Hematopoietic multipotent progenitor cell treated with erythropoietin and hydrocortisone succinate and interleukin-3 and kit ligand, for 15 days (in vitro differentiated cells): ENCODE measurements around the gene TMEM203.
A peak's percentile ranks its signal among the peaks of the same experiment; 100 is the strongest.

Experiments
- DNase-seq: peaks from one replicate; pipeline ENCODE4 v3.0.0-alpha.2; 2015; ENCODE audit warnings: low spot score

The TMEM203 gene

DNA sequence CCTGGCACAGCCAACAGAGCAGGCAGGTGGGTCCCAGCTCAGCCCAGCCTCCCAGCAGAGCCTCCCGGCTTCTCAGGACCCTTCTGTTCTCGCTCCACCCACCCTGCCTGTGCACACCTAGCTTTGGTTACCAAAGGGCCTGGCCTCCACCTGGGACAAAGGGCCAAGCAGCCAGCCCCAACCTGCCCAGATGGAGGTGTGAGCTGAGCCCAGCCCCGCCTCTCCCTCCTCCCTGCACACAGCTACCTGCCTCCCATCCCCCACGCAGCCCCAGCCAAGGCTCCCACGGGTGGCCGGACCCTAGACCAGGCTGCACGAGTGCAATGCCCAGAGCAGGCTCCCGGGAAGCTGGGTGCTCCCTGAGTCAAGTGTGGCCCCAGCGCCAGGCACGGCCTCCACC, 10.5 kb downstream of the TMEM203 start:
- DNase-seq = no peak

DNA sequence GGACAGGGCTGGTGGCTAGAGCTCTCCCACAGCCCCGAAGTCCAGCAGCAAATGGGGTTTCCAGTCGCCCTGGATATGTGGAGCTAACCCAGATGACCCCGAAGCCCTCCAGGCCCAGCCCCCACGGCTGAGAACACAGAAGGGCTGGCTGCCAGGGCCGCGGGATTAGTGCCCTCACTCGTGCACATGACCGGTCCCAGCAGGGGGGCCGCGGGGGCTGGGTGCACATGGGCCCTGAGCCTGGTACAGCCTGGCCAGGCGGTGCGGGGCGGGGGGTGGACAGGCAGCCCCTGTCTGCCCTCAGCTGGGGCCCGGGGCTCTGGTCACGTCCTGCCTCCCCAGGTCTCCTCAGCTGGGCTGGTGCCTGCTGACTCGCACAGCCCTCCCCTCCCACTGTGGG, 11.1 kb downstream of the TMEM203 start:
- no peak for DNase-seq

DNA sequence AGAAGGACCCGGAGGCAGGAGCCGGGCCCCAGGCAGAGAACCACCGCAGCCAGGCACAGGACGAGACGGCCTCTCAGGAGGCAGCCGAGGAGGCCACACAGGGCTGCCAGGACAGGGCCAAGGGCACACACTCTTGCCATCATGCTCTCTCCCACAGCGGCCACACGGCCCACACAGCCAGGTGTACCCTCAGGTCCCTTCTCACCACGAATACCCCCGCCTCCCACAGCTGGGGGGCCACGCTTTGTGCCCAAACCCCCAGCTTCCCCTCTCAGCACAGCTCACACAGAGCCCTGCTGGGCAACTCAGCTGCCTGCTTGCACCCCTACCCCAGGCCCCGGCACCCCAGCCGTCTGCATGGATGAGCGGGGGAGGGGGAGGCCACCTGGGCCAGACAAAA, 11.7 kb downstream of the TMEM203 start:
- DNase-seq = no peak

DNA sequence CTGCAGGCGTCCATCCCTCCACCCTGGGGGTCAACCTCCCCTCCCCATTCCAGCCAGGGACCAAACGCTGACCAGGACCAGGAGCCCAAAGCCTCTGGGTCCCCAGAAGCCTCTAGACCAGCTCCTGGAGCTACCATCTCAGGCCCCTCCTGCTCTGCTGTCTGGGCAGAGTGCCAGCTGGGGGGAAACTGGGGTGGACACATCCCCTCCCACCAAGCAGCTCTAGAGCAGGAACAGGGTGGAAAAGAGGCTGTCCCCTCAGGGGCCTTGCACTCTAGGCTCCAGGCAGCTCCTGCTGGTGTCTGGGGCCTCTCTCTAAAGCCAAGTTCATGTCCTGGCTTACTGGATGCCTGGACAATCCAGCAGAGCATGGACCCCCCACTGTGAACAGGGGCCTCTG, 12.6 kb downstream of the TMEM203 start:
- no peak for DNase-seq

DNA sequence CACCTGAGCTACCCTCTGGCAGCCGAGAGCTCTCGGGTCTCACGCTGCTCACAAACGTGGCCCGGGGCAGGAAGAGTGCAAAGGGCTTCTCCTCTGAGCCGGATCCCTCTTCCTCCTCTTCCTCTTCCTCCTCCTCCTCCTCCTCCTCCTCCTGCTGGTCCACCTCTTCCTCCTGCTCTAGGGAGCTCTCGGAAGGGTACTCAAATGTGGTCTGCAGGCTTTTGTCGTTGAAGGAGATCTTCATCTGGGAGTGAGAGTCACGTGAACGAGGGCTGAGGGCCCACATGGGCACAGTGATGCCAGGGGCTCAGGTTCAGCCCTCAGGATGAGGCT, 13.0 kb downstream of the TMEM203 start:
- DNase-seq = no peak

DNA sequence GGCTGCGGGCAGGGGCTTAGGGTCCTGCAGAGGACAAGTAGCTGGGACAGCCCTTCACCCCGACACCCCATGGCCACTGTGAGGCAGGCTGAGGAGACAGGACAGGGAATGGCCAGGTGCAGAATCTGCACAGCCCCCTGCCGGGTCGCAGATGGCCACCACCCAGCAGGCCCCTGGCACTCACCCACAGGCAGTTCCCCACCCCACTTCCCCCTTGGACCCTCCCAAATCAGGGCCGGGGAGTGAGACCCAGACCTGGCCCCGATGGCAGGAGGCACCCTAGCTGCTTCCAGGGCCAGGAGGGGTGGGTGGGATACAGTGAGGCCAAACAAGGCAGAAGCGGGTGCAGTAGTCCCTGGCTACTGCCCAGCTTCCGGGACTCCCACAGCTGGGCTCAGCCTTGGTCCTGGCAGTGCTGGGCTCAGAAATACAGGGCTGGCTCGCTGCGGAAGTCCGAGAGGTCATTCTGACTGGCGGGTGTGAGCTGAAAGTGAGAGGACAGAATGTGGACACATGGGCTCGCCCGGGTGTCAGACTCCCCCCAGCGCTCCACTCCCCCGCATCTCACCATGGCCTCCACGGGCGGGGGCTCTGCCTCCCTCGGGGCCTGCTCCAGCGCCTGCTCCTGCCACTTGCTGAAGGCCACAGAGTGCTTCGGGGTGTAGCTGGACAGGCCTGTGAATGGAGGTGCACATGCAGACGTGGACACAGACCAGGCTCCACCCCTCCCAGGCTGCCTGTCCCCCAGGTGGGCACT, 13.6 kb downstream of the TMEM203 start:
- DNase-seq = no peak

DNA sequence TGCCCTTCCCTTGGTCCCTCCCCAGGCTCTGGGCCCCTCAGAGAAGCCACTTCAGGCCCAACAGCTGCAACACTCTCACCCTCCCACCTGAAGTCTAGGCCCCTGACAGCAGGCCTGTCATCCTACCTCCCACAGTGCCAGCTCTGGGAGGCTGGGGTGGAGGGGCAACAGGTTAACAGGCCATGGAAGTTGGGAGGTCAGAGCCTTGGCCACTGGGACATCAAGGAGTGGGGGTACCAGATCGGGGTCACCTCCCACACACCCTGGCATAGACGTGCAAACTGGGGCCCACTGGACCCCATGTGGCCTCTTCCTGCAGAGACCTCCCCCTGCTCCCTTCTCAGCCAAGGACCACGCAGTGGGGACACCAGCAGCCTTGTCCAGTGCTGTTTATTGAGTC, 14.2 kb downstream of the TMEM203 start:
- DNase-seq = no peak

DNA sequence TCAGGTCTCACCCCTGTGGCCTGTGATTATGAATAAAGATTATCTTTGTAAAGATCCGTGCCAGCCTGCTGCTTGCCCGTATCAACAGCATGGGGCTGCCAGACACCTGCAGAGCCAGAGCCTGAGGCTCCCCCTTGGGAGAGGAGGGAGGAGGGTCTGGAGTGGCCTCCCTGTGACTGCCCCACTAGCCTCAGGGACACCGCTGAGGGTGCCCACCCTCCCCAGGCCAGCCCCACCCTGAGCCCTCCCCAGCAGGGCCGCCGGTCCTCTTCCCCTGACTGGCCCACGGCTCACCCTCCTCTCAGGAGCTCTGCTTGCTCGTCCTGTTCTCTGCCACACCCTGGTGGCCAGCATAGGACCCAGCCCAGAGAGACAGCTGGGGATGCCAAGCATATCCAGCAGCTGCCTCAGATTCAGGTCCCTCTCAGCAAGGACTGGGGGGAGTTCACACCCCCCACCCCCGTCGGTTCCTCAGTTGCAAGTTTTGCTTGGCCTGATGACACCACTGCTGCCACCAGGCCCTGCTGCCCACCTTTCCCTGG, 15.1 kb downstream of the TMEM203 start:
- no peak for DNase-seq

DNA sequence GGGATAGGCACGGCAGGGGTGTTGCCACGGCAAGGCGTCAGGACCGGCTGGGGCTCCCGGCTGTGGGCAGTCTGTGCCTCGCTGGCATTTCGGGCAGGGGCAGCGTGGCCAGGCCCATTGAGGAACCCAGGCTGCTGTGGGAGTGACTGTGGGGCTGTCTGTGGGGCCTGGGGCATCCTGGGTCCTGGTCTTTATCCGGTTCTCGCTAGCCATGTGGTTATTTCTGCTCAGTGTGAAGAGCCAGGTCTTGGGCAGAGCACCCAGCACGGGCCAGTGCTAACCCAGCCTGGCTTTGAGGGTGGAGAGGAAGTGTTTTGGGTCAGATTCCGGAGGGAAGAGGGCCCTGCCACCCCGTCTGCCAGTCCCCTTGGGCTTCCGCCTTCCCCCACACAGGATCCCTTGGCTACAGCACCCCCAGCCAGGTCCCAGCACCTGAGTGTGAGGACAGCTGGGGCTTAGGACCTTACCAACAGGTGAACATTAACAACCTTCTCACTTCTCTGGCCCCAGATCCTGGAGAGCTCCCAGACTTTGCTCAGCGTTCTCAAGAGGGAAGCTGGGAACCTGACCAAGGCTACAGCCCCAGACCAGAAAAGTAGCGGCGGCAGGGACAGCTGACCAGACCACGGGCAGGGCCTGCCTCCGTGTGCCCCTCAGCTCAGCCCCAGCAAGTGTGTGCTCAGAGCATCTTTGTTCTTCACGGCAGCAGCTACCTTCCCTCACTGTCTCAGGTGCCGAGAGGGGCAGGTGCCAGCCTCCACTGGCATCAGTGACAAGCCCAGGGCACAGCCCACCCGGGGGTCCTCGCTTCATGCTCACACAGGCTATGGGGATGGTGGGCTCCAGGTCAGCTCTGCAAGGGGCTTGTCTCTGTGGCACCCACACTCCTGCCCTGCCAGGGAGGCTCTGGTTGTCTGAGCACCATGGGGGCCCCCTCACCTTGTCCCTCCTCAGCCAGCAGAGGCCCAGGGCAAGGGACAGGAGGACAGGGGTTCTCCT, 15.9 kb downstream of the TMEM203 start:
- DNase-seq = no peak

DNA sequence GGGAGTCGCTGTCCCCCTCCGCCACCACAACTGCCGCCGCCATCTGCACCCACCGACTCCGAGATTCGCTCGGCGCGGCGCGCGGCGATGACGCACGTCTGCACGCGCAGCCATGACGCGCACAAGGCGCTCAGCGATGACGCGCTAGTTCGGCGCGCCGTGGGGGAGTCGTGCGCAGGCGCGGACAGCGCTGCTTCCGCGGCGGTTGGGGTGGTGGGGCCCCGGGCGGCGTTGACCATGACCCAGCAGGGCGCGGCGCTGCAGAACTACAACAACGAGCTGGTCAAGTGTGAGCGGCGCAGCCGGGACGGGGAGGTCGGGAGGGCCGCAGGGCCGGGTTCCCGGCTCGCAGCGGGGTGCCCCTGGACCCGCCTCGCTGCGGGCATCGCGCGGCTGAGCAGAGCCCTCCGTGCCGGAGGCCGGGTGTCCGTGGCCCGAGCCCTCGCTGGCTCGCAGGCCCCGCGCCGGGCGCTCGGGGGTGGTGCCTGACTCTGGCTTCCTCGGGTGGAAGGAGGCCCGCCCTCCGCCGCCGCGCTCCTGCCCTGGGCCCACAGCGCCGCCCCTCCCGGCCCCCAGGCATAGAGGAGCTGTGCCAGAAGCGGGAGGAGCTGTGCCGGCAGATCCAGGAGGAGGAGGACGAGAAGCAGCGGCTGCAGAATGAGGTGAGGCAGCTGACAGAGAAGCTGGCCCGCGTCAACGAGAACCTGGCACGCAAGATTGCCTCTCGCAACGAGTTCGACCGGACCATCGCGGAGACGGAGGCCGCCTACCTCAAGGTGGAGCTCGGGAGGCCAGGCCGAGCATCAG, 16.8 kb downstream of the TMEM203 start, which contains the start of the genes ANAPC2 and SSNA1:
Gene ANAPC2, minus strand, starts transcription at position 71 of the 807 bp plus-strand sequence. Its CDS starts 28 bp downstream, at position 43.
Gene SSNA1, plus strand, starts transcription at position 187 of the 807 bp plus-strand sequence. Its CDS starts 51 bp downstream, at position 238.
- DNase-seq = peak; percentile 95

DNA sequence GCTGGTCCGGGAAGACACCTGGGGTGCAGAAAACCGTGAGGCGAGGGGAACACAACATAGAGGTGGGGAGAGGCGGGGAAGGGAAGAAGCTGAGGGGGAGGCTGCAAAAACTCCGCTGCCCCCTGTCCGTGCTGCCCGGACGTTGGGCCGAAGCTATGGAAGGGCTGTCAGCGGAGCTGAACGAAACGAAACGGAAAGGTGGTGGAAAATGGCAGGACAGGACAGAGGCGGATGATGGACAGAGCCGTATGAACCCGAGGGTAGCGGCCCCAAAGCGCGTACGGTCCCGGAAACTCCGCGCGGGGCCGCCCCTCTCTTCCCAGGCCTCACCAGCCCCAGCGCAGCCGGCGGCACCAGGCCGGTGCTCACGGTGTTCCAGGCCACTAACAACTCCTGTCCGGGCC, 17.4 kb downstream of the TMEM203 start:
- no peak for DNase-seq

DNA sequence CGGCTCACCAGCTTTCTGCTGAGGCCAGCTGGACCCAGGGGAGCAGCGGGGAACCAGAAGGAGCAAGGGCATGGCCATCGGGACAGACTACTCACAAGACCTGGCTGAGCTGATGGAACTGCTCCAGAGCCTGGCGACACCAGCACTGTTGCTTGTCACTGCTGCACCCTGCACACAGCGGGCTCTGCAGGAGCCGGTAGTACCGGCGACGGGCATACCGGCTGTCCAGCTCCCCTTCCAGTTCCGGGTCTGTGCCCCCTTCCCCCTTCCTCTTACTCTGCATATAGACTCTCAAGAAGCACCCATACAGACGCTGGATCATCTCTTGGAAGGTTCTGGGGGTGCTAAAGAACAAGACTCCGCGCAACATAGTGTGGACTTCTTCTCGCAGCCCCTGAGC, 18.1 kb downstream of the TMEM203 start:
- no peak for DNase-seq

DNA sequence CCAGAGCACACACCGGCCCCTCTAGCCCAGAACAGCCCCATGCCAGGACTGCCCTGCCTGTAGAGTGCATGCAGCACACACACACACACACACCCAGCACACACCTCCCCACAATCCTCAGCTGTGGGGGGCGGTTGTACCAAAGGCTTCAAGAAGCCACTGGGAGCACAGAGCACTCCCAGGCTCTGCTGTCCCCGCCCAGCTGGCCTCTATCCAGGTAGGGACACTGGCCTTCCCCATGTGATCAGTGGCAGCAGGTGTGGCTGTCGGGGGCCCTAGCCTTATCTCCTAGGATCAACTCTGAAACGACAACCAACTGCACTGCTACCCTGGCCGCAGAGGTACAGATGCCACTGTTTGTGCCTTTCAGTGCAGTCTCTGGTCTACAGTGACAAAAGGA, 19.1 kb downstream of the TMEM203 start:
- DNase-seq = no peak

DNA sequence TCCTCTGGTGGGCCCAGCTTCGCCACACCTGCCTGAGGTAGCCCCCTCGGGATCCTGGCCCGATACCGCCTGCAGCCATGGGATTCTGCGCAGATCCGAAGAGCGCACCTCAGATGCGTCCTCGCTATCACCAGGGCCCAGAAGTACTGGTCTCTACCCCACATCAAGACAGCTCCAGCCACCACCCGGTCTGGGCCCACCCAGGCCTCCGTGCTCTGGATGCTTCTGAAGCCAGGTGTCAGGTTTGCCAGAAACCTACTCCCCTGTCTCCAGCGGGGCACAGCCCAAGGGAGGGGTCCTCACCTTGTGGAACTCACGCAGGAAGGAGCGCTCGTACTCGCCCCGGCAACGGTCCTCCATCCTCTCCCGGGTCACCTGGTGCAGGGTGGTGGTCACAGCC, 19.5 kb downstream of the TMEM203 start:
- no peak for DNase-seq

DNA sequence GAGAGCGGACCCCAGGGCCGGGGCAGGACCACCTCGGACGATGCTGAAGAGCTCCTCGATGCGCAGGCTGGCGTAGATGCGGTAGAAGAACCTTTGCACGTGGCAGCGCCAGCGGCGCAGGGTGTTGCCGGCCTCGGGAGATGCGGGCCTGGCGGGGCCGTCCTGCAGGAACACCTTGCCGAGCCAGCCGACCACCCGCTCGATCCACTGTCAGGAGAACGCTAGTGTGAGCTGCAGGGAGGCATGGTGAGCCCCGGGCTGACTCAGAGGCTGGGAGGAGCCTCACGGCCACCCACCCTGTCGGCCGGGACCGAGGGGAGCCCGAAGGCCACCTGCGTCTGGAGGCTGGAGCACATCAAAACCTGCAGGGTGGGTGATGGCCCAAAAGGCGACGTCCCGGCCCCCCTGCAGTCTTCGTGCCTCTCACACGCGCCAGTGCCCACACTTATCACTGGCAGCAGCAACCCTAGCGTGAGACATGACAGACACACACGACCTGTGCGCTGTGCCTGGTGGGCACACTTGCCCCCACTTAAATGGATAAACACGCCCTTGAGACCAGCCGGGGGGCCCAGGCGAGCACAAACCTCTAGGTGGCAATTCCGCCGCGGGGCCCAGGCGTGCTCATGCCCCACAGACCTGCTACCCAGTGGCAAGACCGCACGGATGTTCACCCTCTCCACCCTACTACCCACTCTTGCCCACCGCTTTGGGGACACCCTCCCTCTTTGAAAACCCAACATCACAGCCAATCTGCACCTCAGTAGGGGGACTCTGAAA, 20.4 kb downstream of the TMEM203 start:
- DNase-seq = no peak

DNA sequence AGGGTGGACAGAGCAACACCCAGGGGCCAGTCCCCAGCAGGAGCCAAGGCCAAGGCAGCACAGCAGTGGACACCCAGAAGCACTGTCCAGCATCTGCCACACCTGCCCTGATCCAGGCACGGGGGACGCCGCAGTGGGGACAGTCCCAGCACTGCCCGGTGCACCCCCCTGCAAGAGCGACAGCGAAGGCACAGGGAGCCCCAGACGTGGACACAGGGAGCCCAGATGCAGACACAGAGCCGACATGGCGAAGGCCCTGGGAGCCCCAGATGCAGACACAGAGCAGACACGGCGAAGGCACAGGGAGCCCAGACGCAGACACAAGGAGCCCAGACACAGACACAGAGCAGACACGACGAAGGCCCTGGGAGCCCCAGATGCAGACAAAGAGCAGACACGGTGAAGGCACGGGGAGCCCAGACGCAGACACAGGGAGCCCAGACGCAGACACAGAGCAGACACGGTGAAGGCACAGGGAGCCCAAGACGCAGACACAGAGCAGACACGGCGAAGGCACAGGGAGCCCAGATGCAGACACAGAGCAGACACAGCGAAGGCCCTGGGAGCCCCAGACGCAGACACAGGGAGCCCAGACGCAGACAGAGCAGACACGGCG, 21.4 kb downstream of the TMEM203 start:
- DNase-seq = no peak

DNA sequence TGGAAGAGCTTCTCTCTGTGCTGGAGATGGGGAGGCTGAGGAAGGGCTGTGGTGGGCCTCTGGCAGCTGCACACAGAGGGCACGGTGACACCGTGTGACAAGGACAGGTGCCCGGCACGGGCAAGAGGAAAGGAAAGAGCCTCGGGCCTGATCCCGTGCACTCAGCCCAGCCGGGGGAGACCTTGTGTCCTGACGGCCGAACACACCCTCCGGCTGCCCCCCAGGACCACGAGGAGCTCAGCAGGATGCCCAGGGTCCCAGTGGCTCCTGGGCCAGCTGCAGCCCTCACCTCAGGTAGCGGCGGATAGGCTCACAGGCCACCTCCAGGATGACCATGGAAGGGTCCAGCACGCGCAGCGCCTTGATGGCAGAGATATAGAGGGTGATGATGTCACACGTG, 22.6 kb downstream of the TMEM203 start:
- no peak for DNase-seq

DNA sequence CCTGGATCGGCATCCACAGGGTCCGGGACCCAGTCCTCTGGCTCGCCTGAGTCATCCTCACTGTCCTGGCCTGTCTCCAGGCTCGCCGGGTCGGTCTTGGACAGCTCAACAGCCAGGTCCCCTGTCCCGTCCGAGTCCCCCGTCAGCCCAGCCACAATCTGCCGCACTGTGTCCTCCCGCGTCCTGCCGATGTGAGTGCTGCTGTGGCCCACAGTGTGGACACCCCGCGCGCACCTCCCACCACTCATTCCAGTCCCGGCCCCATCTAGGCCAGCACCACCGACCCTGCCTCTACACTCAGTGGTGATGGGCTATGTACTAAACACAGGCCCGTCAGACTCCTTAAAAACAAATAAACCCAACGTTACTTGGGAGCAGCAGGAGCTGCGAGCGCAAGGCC, 23.8 kb downstream of the TMEM203 start:
- DNase-seq = no peak

DNA sequence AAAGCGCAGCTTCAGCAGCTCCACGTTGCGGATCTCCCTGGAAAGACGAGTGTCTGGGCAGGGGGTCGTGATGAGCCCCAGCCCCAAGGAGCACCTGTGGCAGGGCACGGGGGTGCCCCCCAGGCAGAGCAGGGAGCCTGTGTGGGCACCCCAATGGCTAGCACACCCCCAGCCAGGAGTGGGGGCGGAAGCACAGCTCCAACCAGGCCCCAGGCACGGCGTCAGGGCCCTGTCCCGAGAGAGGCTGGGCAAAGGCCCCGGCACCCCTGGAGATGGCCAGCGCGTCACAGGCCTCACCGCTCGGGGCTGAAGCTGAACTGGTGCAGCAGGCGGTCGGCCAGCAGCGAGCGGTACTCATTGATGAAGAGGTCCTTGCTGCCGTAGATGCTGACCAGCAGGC, 25.0 kb downstream of the TMEM203 start:
- no peak for DNase-seq

DNA sequence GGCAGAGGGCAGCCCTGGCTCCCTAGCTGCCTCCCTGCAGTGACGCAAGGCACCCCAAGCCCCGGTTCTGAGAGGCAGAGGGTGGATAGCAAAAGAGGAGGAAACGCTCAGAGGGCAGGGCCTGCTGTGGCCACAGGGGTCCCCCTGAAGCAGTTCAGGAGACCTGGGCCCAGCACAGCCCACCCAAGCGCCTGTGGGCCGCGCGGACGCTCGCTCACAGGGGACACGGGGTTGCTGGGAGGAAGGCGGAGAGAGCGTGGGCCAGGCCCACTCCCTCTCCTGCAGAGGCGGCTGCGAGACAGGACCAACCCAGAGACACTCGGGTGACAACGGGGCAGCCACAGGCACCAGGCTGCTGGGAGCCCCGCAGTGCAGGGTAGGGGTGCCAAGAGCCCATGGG, 25.7 kb downstream of the TMEM203 start:
- DNase-seq = no peak
